GM23338 (cell line): ENCODE measurements around the gene LNP1.

Experiments used
- CREB1 ChIP-seq: fragments of 250-450 bp; sonication (Bioruptor Pico); IDR thresholded peaks from 2 replicates; pipeline ENCODE4 v1.5.0; 2020; ENCODE audit warnings: low read depth, mild to moderate bottlenecking, moderate library complexity
- EZH2 ChIP-seq: fragments of 200-600 bp; sonication (generic); IDR thresholded peaks from one replicate; pipeline ENCODE4 v1.8.0; 2017; ENCODE audit warnings: antibody characterized with exemption, mild to moderate bottlenecking, low read depth; ENCODE audit not compliant: unreplicated experiment
- EZH2phosphoT487 ChIP-seq: fragments of 200-600 bp; sonication (generic); IDR thresholded peaks from one replicate; pipeline ENCODE4 v1.8.1; 2018; ENCODE audit warnings: antibody characterized with exemption; ENCODE audit not compliant: unreplicated experiment
- TF ChIP-seq, protein P1 (sequence below), 2 experiments: fragments of 200-600 bp in 1 of 2; sonication (generic) in 1 of 2; conservative IDR thresholded peaks; 2 replicates each; pipeline versions ENCODE4 v1.5.1 to v1.6.1; 2016 to 2017; ENCODE audit warnings: antibody characterized with exemption in 2 of 2, low read depth in 2 of 2, mild to moderate bottlenecking in 2 of 2, moderate library complexity in 1 of 2

GRCh38 chr3:100458814-100459213 lies 57.5 kb downstream of the LNP1 start:
- TF ChIP-seq, protein P1, sequence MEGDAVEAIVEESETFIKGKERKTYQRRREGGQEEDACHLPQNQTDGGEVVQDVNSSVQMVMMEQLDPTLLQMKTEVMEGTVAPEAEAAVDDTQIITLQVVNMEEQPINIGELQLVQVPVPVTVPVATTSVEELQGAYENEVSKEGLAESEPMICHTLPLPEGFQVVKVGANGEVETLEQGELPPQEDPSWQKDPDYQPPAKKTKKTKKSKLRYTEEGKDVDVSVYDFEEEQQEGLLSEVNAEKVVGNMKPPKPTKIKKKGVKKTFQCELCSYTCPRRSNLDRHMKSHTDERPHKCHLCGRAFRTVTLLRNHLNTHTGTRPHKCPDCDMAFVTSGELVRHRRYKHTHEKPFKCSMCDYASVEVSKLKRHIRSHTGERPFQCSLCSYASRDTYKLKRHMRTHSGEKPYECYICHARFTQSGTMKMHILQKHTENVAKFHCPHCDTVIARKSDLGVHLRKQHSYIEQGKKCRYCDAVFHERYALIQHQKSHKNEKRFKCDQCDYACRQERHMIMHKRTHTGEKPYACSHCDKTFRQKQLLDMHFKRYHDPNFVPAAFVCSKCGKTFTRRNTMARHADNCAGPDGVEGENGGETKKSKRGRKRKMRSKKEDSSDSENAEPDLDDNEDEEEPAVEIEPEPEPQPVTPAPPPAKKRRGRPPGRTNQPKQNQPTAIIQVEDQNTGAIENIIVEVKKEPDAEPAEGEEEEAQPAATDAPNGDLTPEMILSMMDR (conservative IDR thresholded peaks at IDR 0.05; ENCODE audit: low read depth in 2 of 2), result no peak
- no peak for TF ChIP-seq EZH2
- no peak for TF ChIP-seq CREB1 (CRISPR knock-in tag)
- TF ChIP-seq EZH2phosphoT487, result no peak
